GM19043 (cell line): Measurements from ENCODE around the gene TTBK2.

ENCODE experiments used
- ATAC-seq: cut with Tn5 transposase; IDR thresholded peaks from one replicate; pipeline ENCODE4 v1.9.1; 2021; ENCODE audit warnings: low read depth; ENCODE audit not compliant: unreplicated experiment

Gene TTBK2

DNA sequence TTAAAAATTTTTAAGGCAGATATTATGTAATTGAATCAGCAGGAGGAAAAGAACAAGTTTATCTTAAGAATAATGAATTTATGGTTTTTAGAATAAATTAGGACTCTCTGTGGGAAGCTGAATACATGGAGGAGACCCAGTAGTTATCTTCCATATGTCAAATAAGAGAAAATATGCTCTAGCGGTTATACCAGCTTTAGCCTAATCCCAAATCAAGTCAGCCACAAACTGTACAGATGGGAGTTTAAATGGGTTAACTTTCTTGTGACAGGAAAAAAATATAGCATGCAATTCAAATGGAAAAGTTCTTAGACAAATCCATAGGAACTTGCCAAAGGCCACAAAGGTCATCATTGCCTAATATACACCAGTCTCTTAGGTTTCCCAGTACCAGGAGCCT, 84.3 kb downstream of the TTBK2 start:
- ATAC-seq = no peak

DNA sequence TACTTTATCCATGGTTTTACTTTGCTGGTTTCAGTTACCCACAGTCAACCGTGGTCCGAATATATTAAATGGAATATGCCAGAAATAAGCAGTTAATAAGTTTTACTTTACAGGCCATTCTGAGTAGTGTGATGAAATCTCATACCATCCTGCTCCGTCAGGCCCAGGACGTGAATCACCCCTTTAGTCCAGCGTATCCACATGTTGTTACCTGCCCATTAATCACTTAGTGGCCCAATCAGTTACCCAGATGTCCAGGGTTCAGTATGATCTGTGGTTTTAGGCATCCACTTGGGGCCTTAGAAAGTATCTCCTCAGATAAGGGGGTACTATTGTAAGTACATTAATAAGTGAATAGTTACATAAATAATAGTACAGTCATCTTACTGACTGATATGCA, 88.0 kb downstream of the TTBK2 start:
- no peak for ATAC-seq

DNA sequence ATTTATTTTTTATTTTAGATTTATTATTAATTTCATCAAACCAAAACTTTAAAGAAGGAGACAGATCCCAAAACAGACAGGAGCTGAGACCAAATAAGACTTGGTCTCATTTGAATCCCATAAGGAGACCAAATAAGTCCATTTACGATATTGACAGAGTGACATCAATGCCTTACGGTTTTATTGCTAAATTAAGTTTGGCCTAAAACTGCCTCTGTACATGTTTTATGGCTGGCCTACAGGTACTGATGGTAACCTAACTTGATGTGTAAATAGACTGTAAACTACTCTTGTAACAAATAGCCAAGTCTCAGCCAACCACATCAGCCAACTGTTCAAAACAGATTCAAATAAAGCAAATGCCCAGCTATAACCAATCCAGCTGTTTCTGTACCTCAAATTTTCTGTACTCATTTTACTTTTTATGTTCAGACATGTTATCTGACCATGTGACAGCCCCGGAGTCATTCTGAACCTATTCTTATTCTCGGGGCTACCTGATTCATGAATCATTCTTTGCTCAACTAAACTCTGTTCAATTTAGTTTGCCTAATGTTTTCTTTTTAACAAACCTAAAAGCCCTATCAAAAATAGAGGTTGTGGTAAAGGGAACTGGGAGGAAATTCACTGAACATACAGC, 94.2 kb downstream of the TTBK2 start:
- ATAC-seq = no peak

DNA sequence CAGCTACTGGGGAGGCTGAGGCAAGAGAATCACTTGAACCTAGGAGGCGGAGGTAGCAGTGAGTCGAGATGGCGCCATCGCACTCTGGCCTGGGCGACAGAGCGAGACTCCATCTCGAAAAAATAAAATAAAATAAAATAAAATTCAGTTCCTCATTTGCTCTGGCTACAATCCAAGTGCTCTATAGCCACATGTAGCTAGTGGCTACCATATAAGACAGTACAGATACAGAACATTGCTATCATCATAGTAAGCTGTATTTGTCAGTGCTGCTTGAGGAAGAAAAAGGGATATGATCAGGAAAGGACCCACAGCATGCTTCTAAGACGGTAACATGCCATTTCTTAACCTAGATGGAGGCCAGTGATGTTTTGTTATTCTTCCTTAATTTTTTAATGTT, 95.0 kb downstream of the TTBK2 start:
- ATAC-seq = no peak

DNA sequence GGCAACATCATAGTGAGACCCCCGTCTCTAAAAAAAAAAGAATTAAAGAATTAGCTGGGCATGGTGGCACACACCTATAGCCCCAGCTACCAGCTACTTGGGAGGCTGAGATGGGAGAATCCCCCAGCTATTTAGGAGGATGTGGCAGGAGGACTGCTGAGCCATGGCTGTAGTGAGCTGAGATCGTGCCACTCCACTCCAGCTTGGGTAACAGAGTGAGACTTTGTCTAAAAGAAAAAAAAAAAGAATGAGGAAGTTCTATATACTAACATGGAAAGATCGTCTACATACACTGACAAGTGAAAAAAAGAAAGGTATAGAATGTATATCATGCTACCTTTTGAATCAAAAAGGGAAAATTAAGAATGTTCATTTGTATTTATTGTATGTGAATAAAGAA, 99.8 kb downstream of the TTBK2 start:
- no peak for ATAC-seq

DNA sequence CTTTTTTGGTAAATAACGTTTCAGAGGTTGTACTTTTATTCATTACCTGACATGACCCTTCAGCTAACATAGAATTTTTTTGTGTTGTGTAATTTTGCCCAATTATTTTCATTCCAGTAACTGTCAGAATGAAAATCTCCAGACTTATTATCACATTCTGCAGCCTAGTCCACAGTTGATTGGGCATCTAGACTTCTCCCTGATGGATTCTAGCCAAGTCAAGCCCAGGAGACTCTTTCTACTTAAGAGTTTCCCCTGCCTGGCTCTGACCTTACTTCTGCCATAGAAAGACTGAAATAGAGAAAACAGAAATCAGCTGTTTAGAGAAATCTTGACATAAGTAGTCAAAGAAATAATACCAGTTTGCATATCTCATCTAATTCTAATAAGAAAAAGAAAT, 100.8 kb downstream of the TTBK2 start:
- ATAC-seq = no peak

DNA sequence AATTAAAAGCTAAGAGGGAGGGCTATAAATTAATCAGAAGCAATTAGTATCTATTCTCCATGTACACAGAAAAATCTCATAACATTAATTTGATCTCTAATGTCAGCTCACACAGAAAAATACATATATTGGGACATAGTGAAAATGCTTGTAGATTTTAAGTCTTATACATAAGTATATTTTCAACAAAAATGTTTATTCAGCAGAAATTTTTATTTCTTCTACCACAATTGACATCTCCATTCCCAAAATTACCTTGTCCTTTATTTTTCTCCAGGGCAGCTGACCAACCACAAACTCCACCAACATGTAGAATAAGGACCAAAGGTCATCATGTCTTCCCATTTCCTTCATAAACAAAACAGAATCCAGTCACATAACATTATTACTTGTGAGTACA, 109.1 kb downstream of the TTBK2 start:
- ATAC-seq = no peak

DNA sequence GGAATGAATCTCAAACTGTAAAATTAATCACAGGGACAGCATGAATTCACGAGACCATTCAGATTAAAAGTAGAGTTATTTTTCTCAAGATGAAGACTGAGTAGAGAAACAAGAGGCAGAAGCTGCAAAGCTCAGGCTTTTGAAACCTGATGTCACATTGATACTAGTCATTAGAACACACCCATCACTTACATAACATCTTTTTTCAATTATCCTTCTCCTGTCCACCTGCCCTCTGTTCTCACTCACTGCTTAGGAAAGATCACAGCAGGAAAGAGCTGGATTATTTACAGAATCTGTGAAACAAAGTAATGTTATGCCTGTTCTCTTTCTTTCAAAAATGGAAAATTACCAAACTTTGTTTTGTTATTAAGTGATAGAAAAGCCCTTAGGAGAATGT, 111.7 kb downstream of the TTBK2 start:
- no peak for ATAC-seq

DNA sequence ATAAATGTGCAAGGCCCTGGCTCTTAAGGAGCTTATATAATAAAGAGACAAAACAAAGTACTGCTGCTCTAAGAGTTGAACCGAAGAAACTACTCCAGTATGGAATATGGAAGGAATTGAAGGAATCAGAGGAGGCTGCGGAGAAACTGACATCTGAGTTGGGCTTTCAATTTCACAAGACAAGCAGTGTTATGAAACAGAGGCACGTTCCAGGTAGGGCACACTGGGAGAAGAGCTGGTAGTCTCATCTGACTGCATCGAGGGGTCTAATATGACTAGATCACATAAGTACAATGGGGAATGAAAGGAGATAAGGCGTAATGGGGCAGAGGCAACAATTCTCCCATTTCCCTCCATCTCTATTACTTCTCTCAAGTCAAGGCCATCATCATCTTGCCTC, 115.3 kb downstream of the TTBK2 start:
- no peak for ATAC-seq

DNA sequence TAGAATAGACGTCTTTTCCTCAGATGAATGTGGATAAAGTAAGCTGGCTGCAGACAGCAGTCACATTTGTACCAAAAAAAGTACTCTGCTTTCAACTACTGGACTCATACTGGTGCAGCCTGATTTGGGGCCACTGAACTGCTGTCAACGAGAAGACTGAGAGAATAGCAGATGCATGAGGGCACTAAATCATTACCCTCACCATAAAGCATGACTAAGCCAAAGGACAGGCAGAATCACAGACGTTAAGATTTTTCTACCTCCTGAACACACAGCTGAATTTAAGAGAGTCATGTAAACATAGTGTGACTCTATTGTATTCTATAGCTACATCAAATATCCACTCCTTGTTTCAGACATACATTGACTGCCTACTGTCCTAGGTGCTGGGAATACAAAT, 115.8 kb downstream of the TTBK2 start:
- no peak for ATAC-seq

DNA sequence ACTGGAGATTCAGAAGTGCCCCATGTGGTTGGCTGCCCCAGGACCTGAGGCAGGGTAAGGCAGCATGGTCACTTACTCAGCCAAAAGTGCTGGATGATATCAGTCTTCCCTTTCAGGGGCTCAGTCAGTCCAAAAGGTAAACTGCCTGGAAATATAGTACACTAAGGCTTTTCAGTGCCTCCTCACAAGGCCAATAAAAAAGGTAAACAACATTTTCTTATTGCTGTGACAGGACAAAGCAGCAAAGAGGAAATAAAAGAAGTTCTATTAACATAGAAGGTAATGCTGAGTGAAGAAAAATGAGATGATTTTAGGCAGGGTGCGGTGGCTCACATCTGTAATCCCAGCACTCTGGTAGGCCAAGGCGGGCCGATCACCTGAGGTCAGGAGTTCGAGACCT, 117.1 kb downstream of the TTBK2 start:
- ATAC-seq = no peak

DNA sequence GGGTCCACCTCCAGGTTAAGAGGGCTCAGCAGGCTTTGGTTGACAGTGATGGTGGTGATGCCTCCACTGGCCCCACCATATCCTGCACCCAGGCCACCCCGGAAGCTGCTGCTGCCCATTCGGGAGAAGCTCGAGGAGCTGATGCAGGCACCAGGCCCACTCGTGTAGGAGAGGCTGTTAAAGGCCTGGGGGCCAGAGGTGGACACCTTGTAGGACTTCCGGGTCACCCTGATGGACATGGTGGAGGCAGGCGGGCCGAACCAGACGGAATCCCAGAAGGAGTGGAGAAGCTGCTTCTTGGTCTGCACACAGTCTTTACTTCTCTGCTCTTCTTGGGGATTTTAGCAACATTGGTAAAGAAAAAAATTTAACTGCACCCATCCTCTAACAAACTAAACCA, 118.4 kb downstream of the TTBK2 start:
- ATAC-seq = no peak

DNA sequence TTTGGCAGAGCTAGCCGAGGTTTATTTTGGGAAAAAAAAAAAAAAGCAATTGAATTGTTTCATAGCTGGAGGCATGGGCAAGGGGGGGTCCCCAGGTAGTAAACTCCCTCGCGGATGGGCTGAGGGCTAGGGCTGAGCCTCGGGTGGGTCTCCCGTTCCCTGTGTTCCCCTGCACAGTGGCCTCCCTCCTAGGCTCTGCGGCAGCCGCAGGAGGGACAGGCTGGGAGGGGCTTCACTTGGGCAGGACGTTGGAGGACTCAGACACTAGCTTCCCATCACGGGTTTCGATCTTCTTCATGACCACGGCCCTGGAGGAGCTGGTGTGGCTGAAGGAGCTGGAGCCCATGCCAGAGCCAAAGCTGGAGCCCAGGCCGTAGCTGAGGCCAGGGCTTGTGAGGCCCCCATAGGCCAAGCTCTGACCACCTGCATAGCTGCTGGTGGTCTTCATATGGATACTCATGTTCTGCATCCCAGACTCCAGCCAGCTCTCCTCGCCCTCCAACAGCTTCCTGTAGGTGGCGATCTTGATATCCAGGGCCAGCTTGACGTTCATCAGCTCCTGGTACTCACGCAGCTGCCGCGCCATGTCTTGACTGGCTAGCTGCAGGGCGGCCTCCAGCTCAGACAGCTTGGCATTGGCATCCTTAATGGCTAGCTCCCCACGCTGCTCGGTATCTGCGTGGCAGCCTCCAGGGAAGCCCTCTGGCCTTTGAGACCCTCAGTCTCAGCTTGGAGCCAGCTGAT, 119.7 kb downstream of the TTBK2 start:
- no peak for ATAC-seq

DNA sequence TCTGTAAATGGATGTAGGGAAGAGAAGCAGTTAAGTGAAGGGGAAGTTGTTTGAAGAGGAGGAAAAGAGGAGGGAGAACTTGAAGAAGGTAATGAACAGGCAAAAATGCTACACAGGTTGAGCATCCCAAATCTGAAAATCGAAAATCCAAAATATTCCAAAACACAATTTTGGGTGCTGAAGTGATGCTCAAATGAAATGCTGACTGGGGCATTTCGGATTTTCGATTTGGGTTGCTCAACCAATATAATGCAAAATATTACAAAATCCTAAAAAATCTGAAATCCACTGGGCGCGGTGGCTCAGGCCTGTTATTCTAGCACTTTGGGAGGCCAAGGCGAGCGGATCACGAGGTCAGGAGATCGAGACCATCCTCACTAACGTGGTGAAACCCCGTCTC, 121.8 kb downstream of the TTBK2 start:
- ATAC-seq = no peak

DNA sequence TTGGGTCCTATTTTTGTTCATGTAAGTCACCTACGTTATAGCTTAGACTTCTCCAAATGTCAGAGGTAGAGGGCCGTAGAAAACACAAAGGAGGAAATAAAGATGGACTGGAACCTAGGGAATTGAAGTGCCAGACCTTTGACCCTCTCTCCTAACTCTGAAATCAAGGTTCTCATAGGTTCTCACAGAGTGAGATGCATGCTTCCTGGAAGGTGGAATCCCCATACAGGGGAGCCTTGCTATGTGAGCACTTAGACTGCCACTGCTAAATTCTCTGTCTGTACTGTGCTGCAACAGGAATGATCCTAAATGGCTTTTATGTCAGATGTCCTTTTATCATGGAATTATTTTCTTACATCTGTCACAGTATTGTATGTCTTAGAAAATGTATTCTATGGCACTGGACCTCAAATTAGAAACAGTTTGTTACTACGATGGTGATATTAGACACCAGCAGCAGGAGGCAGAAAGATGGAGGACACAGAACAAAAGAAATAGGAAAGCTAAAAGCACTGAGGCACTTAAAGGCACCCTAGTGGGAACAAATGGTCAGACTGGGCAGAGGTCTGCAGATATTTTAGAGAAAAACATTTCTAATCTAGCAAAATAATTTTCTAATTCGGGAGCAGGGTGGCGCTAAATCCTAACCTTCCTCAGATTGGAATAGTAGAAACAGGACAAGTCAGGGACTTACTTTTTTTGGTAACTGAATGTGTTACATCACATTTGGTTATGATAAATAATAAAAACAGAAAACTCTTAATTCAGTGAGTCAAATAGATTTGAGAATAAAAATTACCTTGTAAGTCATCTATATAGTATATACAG, 123.4 kb downstream of the TTBK2 start:
- no peak for ATAC-seq

DNA sequence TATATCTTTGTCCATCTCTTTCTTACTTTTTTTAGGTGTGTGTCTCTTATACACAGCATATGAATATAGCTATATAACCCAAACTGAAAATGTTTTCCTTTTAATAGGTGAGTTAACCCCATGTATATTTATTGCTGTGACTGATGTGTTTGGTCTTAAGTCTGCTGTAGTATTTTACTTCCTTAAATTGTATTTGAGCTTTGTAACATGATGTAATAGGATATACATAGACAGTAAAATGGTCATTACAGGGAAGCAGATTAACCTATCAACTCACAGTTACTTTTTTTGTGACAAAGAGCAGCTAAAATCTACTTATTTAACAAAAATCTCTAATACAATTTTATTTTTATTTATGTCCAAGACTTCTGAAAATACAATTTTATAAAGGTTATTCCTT, 131.9 kb downstream of the TTBK2 start:
- no peak for ATAC-seq

DNA sequence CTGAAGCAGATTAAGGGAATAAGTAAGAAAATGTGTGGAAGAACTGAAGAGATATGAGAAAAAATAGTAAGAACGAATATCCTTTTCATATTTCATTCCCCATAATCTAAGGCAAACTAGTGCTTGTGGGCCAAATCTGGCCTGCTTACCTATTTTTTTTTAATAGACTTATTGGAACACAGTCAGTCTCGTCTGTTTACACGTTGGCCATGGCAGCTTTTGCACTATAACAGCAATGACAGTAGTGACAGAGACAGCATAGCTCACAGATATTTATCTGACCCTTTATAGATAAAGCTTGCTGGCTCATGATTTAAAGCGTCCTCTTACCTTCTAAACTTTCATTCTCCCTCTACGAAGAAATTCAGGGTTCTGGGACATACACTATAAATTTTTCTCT, 133.6 kb downstream of the TTBK2 start:
- ATAC-seq = no peak

DNA sequence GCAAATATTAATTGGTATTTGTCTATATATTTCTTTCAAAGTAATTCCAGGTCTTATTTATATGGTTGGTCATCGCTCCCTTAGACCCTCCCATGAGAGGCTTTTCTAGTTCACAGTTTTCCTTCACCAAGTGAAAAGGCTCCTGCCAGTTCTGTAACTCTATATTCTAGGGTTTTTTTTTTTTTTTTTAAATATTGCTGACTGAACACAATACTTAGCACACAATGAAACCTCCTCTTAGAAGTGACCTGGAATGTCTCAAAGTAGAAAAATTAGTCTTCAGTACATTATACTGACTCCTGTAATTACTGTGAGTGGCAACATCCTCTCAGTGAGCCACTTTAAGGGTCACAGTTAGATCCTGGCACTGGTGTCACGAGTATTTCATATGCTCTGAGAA, 135.0 kb downstream of the TTBK2 start:
- no peak for ATAC-seq

DNA sequence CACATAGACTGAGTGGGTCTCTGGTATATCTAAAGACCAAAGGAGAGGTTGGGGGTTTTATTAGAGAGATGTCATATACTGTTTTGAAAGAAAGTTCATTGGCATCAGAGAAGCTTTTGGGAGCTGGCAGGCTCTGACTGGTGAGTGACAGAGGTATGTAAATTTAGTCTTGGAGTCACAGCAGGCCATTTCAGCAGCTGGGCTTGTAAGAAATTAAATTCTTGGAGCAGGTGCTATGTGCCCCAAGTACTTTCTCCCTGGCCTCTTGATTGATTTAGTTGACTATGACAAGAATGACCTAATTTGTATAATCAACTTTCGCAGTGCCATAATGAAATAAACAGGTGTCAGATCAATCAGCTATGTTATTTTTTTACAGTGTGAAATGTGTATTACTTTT, 135.9 kb downstream of the TTBK2 start:
- ATAC-seq = no peak

DNA sequence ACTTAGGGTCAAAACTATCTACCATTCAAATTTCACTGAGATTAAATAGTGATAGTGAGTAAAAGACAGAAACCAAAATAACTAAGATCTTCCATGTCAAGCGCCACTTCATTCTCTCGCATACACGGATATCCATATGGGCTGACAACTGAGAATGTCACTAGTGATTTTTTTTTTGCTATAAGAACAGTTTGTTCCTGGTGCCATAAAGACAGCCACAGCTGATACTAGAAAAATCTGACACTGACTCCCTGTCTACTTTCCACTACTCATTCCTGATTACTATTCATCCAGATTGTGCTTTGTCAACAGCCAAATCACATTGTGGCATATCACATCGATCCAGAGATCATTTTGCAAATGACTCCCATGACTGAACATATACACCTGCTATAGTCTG, 137.9 kb downstream of the TTBK2 start:
- no peak for ATAC-seq

DNA sequence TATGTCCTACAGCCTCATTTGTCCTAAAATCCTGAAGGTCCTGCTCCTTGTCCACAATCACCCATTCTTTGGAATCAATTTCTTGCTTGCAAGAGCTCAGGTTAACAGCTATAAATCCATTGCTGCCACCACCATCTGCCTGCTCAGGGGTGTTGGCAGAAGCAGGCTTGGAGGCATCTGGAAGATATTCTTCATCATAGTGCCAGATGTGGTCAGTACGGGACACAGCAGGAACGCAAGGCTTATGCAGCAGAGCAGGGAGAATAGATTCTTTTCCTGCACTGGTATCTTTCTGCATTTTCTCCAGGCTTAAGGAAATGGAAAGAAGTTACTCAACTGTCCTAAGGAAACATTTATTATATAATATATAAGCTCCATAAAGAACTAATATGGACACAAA, 145.2 kb downstream of the TTBK2 start:
- no peak for ATAC-seq

DNA sequence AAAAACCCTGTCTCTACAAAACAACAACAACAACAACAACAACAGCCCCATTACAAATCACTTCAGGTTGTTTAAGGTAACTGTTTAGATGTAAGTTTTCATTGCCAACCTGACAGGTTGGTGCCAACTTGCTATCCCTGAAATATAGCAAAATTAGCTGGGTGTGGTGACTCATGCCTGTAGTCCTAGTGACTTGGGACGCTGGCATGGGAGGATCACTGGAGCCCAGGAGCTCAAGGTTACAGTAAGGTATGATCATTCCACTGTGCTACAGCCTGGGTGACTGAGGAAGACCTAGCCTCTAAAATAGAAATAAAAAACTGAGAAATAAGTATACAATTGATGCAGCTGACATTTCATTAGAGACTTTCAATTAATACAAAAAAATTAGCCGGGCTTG, 147.7 kb downstream of the TTBK2 start:
- ATAC-seq = no peak
